GM12878 (cell line): Measurements from ENCODE around the gene PLA2G15.

Experiments used
- BACH1 ChIP-seq: fragments of 450-650 bp; IDR thresholded peaks from 2 replicates; pipeline ENCODE4 v1.6.1; 2017; ENCODE audit warnings: mild to moderate bottlenecking, borderline replicate concordance
- ESRRA ChIP-seq: IDR thresholded peaks from 2 replicates; pipeline ENCODE4 v1.6.1; 2012; ENCODE audit warnings: mild to moderate bottlenecking, low read length, improper control_type of control experiment
- MEF2A ChIP-seq: IDR thresholded peaks from 2 replicates; pipeline ENCODE4 v1.6.1; 2011; ENCODE audit warnings: low read depth, mild to moderate bottlenecking, low read length, moderate library complexity; ENCODE audit not compliant: insufficient read depth
- NFYB ChIP-seq: IDR thresholded peaks from 2 replicates; pipeline ENCODE4 v1.6.1; 2011; ENCODE audit warnings: low read depth, mild to moderate bottlenecking, low read length, improper control_type of control experiment, moderate library complexity; ENCODE audit not compliant: insufficient read depth
- NR2C2 ChIP-seq: IDR thresholded peaks from 2 replicates; pipeline ENCODE4 v1.6.1; 2011; ENCODE audit warnings: borderline replicate concordance, low read depth; ENCODE audit not compliant: control insufficient read depth, insufficient read length
- NRF1 ChIP-seq: conservative IDR thresholded peaks from 2 replicates; pipeline ENCODE4 v1.6.1; 2011; ENCODE audit warnings: mild to moderate bottlenecking, low read depth, low read length, improper control_type of control experiment
- PML ChIP-seq: IDR thresholded peaks from 2 replicates; pipeline ENCODE4 v1.6.1; 2012; ENCODE audit warnings: low read length, inconsistent platforms
- POLR2A ChIP-seq: IDR thresholded peaks from 2 replicates; pipeline ENCODE4 v1.6.1; 2011; ENCODE audit warnings: low read depth, mild to moderate bottlenecking, low read length
- POLR2AphosphoS5 ChIP-seq: IDR thresholded peaks from 2 replicates; pipeline ENCODE4 v1.6.1; 2011; ENCODE audit warnings: mild to moderate bottlenecking, low read length, inconsistent platforms
- RAD21 ChIP-seq: IDR thresholded peaks from 2 replicates; pipeline ENCODE4 v1.6.1; 2011; ENCODE audit warnings: mild to moderate bottlenecking, low read depth, low read length, moderate library complexity; ENCODE audit not compliant: insufficient read depth
- STAT3 ChIP-seq: IDR thresholded peaks from 2 replicates; pipeline ENCODE4 v1.6.1; 2011; ENCODE audit warnings: low read depth, low read length, improper control_type of control experiment
- TF ChIP-seq, protein P1 (sequence below), 3 experiments: IDR thresholded peaks in 2 of 3; conservative IDR thresholded peaks in 1 of 3; 2 replicates each; pipeline ENCODE4 v1.5.1; 2011; ENCODE audit warnings: low read depth in 3 of 3, low read length in 3 of 3, mild to moderate bottlenecking in 3 of 3, control low read depth in 2 of 3, moderate library complexity in 2 of 3, inconsistent platforms in 1 of 3, mixed read lengths in 1 of 3; ENCODE audit not compliant: control insufficient read depth in 2 of 3, insufficient read depth in 1 of 3; ENCODE audit errors: extremely low read depth in 1 of 3

DNA sequence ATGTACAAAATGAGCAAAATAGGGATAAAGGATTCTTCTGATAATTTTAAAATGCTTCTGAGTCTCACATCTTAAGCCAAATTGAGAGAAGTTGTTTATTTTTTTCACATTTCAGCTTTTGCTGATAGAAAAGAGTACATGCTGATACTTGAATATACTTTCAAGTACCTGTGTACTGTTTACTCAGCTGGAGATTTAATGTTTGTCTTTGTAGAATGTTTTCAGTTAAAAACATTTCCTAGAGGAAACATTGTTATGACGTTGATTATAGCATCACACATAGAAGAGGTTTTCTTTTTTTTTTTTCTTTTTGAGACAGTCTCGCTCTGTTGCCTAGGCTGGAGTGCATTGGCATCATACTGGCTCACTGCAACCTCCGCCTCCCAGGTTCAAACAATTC lies 28.9 kb upstream of the PLA2G15 start:
- TF ChIP-seq, protein P1, sequence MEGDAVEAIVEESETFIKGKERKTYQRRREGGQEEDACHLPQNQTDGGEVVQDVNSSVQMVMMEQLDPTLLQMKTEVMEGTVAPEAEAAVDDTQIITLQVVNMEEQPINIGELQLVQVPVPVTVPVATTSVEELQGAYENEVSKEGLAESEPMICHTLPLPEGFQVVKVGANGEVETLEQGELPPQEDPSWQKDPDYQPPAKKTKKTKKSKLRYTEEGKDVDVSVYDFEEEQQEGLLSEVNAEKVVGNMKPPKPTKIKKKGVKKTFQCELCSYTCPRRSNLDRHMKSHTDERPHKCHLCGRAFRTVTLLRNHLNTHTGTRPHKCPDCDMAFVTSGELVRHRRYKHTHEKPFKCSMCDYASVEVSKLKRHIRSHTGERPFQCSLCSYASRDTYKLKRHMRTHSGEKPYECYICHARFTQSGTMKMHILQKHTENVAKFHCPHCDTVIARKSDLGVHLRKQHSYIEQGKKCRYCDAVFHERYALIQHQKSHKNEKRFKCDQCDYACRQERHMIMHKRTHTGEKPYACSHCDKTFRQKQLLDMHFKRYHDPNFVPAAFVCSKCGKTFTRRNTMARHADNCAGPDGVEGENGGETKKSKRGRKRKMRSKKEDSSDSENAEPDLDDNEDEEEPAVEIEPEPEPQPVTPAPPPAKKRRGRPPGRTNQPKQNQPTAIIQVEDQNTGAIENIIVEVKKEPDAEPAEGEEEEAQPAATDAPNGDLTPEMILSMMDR (IDR thresholded peaks at IDR 0.05 in 2 of 3, conservative IDR thresholded peaks at IDR 0.05 in 1 of 3; ENCODE audit: control insufficient read depth in 2 of 3, extremely low read depth in 1 of 3, insufficient read depth in 1 of 3, low read depth in 3 of 3, low read length in 3 of 3) = no peak
- TF ChIP-seq NFYB = no peak
- no peak for TF ChIP-seq MEF2A
- no peak for TF ChIP-seq RAD21
- TF ChIP-seq NR2C2 = no peak
- TF ChIP-seq PML = no peak
- no peak for TF ChIP-seq STAT3
- TF ChIP-seq POLR2A = no peak
- no peak for TF ChIP-seq ESRRA
- TF ChIP-seq POLR2AphosphoS5 = no peak
- no peak for TF ChIP-seq BACH1
- TF ChIP-seq NRF1 = no peak
